ENCODE data around the gene OR2B2. TPM values are rescaled to one million over a fixed set of nuclear protein-coding genes. Genes with fewer than 3 reads are reported as not detected.

Gene OR2B2
- polyA plus RNA-seq, 1 donor (not counting 4 experiments of a cell fraction or from before 2014, with no cell fraction given), result not detected

- no peaks in the 10 kb centered on the region for H3K9me3 ChIP-seq (ENCODE audit: control insufficient read depth, low read depth, low read length)
- H3K79me2 ChIP-seq (ENCODE audit: control insufficient read depth, insufficient read depth, low read length), result no peaks in the 10 kb centered on the region
- dilution Hi-C loops (cut with MboI; ENCODE audit: extremely low pct_ligation_motif_present, low sequenced_read_pairs), result no loop called here
- H3K9ac ChIP-seq (ENCODE audit: control insufficient read depth, extremely low read depth, insufficient read depth, low read length), result no peak overlapping the region
- DNase-seq (ENCODE audit: low read depth, low spot score) (no peak), FAIRE-seq (no peak)
- TF ChIP-seq EZH2 (IDR thresholded peaks at IDR 0.05; ENCODE audit: low read length) (no peak), CTCF (optimal IDR thresholded peaks at IDR 0.05 in 1 of 3, IDR thresholded peaks at IDR 0.05 in 1 of 3, conservative IDR thresholded peaks at IDR 0.05 in 1 of 3; ENCODE audit: extremely low read depth in 1 of 3, insufficient read depth in 2 of 3, low read length in 3 of 3) (no peak)
- H3K4me3 ChIP-seq (ENCODE audit: control insufficient read depth in 2 of 3, extremely low read depth in 1 of 3, insufficient read depth in 2 of 3, low read depth in 1 of 3, low read length in 3 of 3), result no peak overlapping the region
- H2AFZ ChIP-seq (ENCODE audit: control insufficient read depth, low read length), result no peak overlapping the region
- H3K36me3 ChIP-seq (ENCODE audit: control insufficient read depth in 2 of 2, extremely low read depth in 1 of 2, insufficient read depth in 2 of 2, low read length in 2 of 2), result no peaks in the 10 kb centered on the region
- no peaks in the 10 kb centered on the region for H3K9me1 ChIP-seq (ENCODE audit: control insufficient read depth, extremely low read depth, insufficient read depth, low read length)
- H3K27ac ChIP-seq (ENCODE audit: control insufficient read depth, insufficient read depth, low read length), result peak overlapping the region; percentile 93
- peaks cover 32% of the 10 kb centered on the region for H3K4me1 ChIP-seq (ENCODE audit: control insufficient read depth, extremely low read depth, insufficient read depth, low read length)
- no peaks in the 10 kb centered on the region for H4K20me1 ChIP-seq (ENCODE audit: control insufficient read depth, extremely low read depth, insufficient read depth, low read length)
- H3K4me2 ChIP-seq (ENCODE audit: control insufficient read depth, extremely low read depth, insufficient read depth, low read depth, low read length), result no peak overlapping the region
- no peaks in the 10 kb centered on the region for H3K27me3 ChIP-seq (ENCODE audit: control insufficient read depth, extremely low read depth, insufficient read depth, low read length)
Measured at GRCh38 chr6:27868311-27868710, 43.9 kb downstream of the OR2B2 start.

- H3K79me2 ChIP-seq (ENCODE audit: control insufficient read depth, insufficient read depth, low read length), result no peaks in the 10 kb centered on the region
- no peak overlapping the region for H3K4me3 ChIP-seq (ENCODE audit: control insufficient read depth in 2 of 3, extremely low read depth in 1 of 3, insufficient read depth in 2 of 3, low read depth in 1 of 3, low read length in 3 of 3)
- peak overlapping the region; percentile 39 for H2AFZ ChIP-seq (ENCODE audit: control insufficient read depth, low read length)
- no peaks in the 10 kb centered on the region for H4K20me1 ChIP-seq (ENCODE audit: control insufficient read depth, extremely low read depth, insufficient read depth, low read length)
- H3K9me3 ChIP-seq (ENCODE audit: control insufficient read depth, low read depth, low read length), result no peaks in the 10 kb centered on the region
- H3K27ac ChIP-seq (ENCODE audit: control insufficient read depth, insufficient read depth, low read length), result peak overlapping the region; percentile 93
- dilution Hi-C loops (cut with MboI; ENCODE audit: extremely low pct_ligation_motif_present, low sequenced_read_pairs), result no loop called here
- no peaks in the 10 kb centered on the region for H3K9me1 ChIP-seq (ENCODE audit: control insufficient read depth, extremely low read depth, insufficient read depth, low read length)
- no peak for TF ChIP-seq CTCF (optimal IDR thresholded peaks at IDR 0.05 in 1 of 3, IDR thresholded peaks at IDR 0.05 in 1 of 3, conservative IDR thresholded peaks at IDR 0.05 in 1 of 3; ENCODE audit: extremely low read depth in 1 of 3, insufficient read depth in 2 of 3, low read length in 3 of 3)
- TF ChIP-seq EZH2 (IDR thresholded peaks at IDR 0.05; ENCODE audit: low read length), result no peak
- peaks cover 28% of the 10 kb centered on the region for H3K4me1 ChIP-seq (ENCODE audit: control insufficient read depth, extremely low read depth, insufficient read depth, low read length)
- no peaks in the 10 kb centered on the region for H3K36me3 ChIP-seq (ENCODE audit: control insufficient read depth in 2 of 2, extremely low read depth in 1 of 2, insufficient read depth in 2 of 2, low read length in 2 of 2)
- H3K27me3 ChIP-seq (ENCODE audit: control insufficient read depth, extremely low read depth, insufficient read depth, low read length), result no peaks in the 10 kb centered on the region
- FAIRE-seq (no peak), DNase-seq (ENCODE audit: low read depth, low spot score) (no peak)
- H3K4me2 ChIP-seq (ENCODE audit: control insufficient read depth, extremely low read depth, insufficient read depth, low read depth, low read length), result peak overlapping the region; percentile 92
- H3K9ac ChIP-seq (ENCODE audit: control insufficient read depth, extremely low read depth, insufficient read depth, low read length), result peak overlapping the region; percentile 74
Measured at GRCh38 chr6:27867945-27868300, 44.3 kb downstream of the OR2B2 start.

Measured in keratinocyte (primary cell).